Activated B cell treated with CpG ODN at 0.5 μM for 24 hours (primary cell): ENCODE measurements around the gene HID1. TPM values are rescaled to one million over a fixed set of nuclear protein-coding genes. Genes with fewer than 3 reads are reported as not detected.

Experiments
- ATAC-seq: fragments of 200-7000 bp; cut with Tn5 transposase; one replicate; pipeline ENCODE4 v1.10.0; 2021; ENCODE audit warnings: low read depth, mild to moderate bottlenecking, moderate library complexity
- CTCF ChIA-PET: fragments of 350-600 bp; sonication (Branson Sonifier 250); formaldehyde crosslinking; loops from one replicate; lab custom pipeline; 2021; ENCODE audit warnings: antibody characterized with exemption; lab: Charles Lee
- POLR2A ChIA-PET: fragments of 350-600 bp; sonication (Branson Sonifier 250); formaldehyde crosslinking; loops from one replicate; lab custom pipeline; 2021; ENCODE audit warnings: antibody characterized with exemption; lab: Charles Lee
- DNase-seq: peaks from one replicate; pipeline ENCODE4 v3.0.0; 2022
- H3K27ac Mint-ChIP-seq: one replicate; pipeline ENCODE4 v1.8.0; 2020; ENCODE audit warnings: mixed read lengths
- H3K27me3 Mint-ChIP-seq: one replicate; pipeline ENCODE4 v1.8.0; 2021; ENCODE audit warnings: mixed read lengths
- H3K36me3 Mint-ChIP-seq: one replicate; pipeline ENCODE4 v1.8.0; 2021; ENCODE audit warnings: low read depth, mixed read lengths
- H3K4me1 Mint-ChIP-seq: one replicate; pipeline ENCODE4 v1.8.0; 2021; ENCODE audit warnings: mixed read lengths
- H3K4me3 Mint-ChIP-seq: one replicate; pipeline ENCODE4 v1.8.0; 2020; ENCODE audit warnings: mild to moderate bottlenecking, mixed read lengths
- H3K9me3 Mint-ChIP-seq: one replicate; pipeline ENCODE4 v1.8.0; 2020; ENCODE audit warnings: mixed read lengths
- intact Hi-C: fragments of 100-400 bp; cut with micrococcal nuclease; formaldehyde crosslinking; loops from one replicate; pipeline ENCODE4 v1.15.1; 2024
- total RNA-seq: library from RNA; stranded (reverse); gene quantifications from 2 replicates; pipeline ENCODE4 v1.2.3, GENCODE V29; 2022
- TF ChIP-seq, protein P1 (sequence below): fragments of 200-600 bp; IDR thresholded peaks from one replicate; pipeline ENCODE4 v1.8.0; 2022; ENCODE audit warnings: antibody characterized with exemption, mild to moderate bottlenecking

Gene HID1
- total RNA-seq, 1 donor from 2014 or later: 2.1 TPM

GRCh38 chr17:74964246-74964761 is 8.3 kb downstream of the HID1 start:
- Mint-ChIP-seq H3K4me3 (no peak overlapping the region), H3K4me1 (peaks cover 7% of the 10 kb centered on the region), H3K27ac (no peak overlapping the region), H3K36me3 (no peaks in the 10 kb centered on the region), H3K9me3 (no peaks in the 10 kb centered on the region), H3K27me3 (peaks cover 2% of the 10 kb centered on the region)
- TF ChIP-seq, protein P1, sequence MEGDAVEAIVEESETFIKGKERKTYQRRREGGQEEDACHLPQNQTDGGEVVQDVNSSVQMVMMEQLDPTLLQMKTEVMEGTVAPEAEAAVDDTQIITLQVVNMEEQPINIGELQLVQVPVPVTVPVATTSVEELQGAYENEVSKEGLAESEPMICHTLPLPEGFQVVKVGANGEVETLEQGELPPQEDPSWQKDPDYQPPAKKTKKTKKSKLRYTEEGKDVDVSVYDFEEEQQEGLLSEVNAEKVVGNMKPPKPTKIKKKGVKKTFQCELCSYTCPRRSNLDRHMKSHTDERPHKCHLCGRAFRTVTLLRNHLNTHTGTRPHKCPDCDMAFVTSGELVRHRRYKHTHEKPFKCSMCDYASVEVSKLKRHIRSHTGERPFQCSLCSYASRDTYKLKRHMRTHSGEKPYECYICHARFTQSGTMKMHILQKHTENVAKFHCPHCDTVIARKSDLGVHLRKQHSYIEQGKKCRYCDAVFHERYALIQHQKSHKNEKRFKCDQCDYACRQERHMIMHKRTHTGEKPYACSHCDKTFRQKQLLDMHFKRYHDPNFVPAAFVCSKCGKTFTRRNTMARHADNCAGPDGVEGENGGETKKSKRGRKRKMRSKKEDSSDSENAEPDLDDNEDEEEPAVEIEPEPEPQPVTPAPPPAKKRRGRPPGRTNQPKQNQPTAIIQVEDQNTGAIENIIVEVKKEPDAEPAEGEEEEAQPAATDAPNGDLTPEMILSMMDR: no peak
- DNase-seq: no peak
- ChIA-PET CTCF (interaction anchor here (1.3 kb wide), 1 partner anchor 237 kb away, joined by 6 read pairs; no protein-coding TSS in a partner anchor), POLR2A (no interaction called here)
- intact Hi-C loops: no loop called here
- no peak for ATAC-seq

DNA sequence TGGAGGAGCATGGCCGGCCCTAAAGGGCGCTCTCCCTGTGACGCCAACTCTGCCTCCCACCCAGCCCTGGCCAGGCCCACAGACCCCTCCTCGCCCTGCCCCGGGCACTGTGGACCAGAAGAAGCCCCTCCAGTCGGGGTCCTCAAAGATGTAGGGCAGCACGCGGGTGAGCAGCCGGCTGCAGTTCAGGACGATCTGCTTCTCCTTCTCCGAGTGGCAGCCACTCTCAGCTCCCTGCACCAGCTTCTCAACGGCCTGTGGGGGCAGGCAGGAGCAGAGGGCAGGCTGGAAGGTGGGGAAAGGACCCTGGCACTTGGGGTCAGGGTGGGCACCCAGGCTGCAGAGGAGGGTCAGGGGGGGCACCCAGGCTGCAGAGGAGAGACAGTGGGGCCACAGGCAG is 8.9 kb downstream of the HID1 start:
- no peaks in the 10 kb centered on the region for H3K36me3 Mint-ChIP-seq
- CTCF ChIA-PET: interaction anchor here (1.3 kb wide), 1 partner anchor 238 kb away, joined by 6 read pairs; no protein-coding TSS in a partner anchor
- intact Hi-C loops: no loop called here
- peaks cover 7% of the 10 kb centered on the region for H3K4me1 Mint-ChIP-seq
- H3K9me3 Mint-ChIP-seq: no peaks in the 10 kb centered on the region
- DNase-seq (no peak), ATAC-seq (no peak)
- H3K4me3 Mint-ChIP-seq: no peak overlapping the region
- H3K27me3 Mint-ChIP-seq: peaks cover 2% of the 10 kb centered on the region
- no peak overlapping the region for H3K27ac Mint-ChIP-seq
- POLR2A ChIA-PET: no interaction called here
- TF ChIP-seq, protein P1: no peak

- intact Hi-C loops: no loop called here
- POLR2A ChIA-PET: interaction anchor here (0.7 to 2.0 kb wide), 4 partner anchors 10 to 151 kb away, joined by 4 to 9 read pairs (median 8); partner anchors contain the start of gene HID1
- peaks cover 4% of the 10 kb centered on the region for H3K27me3 Mint-ChIP-seq
- H3K9me3 Mint-ChIP-seq: no peaks in the 10 kb centered on the region
- H3K4me1 Mint-ChIP-seq: peaks cover 9% of the 10 kb centered on the region
- TF ChIP-seq, protein P1: no peak
- H3K36me3 Mint-ChIP-seq: no peaks in the 10 kb centered on the region
- CTCF ChIA-PET: interaction anchor here (0.9 to 3.8 kb wide), 22 partner anchors 10 to 502 kb away, joined by 3 to 78 read pairs (median 6); partner anchors contain the start of genes HID1, MRPL58, NT5C and NUP85
- DNase-seq: no peak
- H3K27ac Mint-ChIP-seq: no peak overlapping the region
- ATAC-seq: no peak
- no peak overlapping the region for H3K4me3 Mint-ChIP-seq
Observed at GRCh38 chr17:74962622-74963394, 9.8 kb downstream of the HID1 start.

DNA sequence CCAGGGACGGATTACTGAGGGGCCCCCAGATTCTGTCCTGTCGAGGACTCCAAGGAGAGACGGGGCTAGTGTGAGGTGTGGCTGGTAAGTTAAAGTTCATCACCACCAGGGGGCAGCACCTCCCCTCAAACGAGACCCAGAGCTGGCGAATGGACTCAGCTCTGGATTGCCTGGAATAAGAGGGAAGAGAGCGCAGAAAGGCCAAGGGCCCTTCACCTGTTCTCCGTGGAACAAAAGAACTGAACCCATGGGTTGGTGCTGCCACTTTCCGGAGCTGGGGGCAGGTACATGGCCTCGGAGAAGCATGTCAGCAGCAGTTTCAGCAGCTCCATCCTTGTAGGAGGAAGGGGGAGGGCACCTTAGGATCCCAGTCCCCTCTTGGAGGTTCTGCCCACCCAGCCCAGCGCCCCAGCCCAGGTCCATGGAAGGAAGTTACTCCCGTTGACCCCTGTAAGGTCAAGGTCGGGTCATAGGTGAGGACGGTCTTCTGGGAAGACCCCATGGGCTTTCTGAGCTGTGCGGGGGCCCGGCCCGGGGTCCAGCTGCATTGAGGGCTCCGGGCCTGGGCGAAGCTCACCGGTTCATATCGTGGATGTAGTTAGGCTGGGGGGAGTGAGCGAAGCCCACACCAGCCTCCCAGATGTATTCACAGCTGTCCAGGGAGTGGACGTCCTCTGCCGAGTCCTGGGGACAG is 10.8 kb downstream of the HID1 start:
- Mint-ChIP-seq H3K36me3 (no peaks in the 10 kb centered on the region), H3K4me3 (no peak overlapping the region), H3K4me1 (peaks cover 9% of the 10 kb centered on the region), H3K27me3 (peaks cover 4% of the 10 kb centered on the region), H3K27ac (no peak overlapping the region), H3K9me3 (no peaks in the 10 kb centered on the region)
- ATAC-seq (peak; percentile 69), DNase-seq (peak; percentile 71)
- intact Hi-C loops: loop anchor here (1.0 to 2.0 kb wide), 8 partner anchors 50 to 450 kb away; partner anchors contain the start of genes ATP5PD, KCTD2 and MRPL58
- ChIA-PET CTCF (interaction anchor here (0.8 to 3.8 kb wide), 45 partner anchors 11 to 786 kb away, joined by 3 to 78 read pairs (median 4); partner anchors contain the start of genes ARMC7, ATP5PD, CDR2L and HID1), POLR2A (interaction anchor here (0.5 to 2.0 kb wide), 16 partner anchors 11 to 524 kb away, joined by 3 to 15 read pairs (median 5); partner anchors contain the start of genes ARMC7, ATP5PD, HID1 and KCTD2)
- TF ChIP-seq, protein P1: peak; percentile 58
